Ishikawa (cell line): ENCODE results near the gene WWOX.

ENCODE experiments used
- CEBPB ChIP-seq: IDR thresholded peaks from 2 replicates; pipeline ENCODE4 v1.6.1; 2012
- EGR1 ChIP-seq: IDR thresholded peaks from 2 replicates; pipeline ENCODE4 v1.6.1; 2012
- EP300 ChIP-seq: IDR thresholded peaks from 2 replicates; pipeline ENCODE4 v1.6.1; 2012; ENCODE audit warnings: borderline replicate concordance
- NFIC ChIP-seq: IDR thresholded peaks from 2 replicates; pipeline ENCODE4 v1.6.1; 2012
- YY1 ChIP-seq: IDR thresholded peaks from 2 replicates; pipeline ENCODE4 v1.6.1; 2012; ENCODE audit warnings: low read depth
- ZBTB7A ChIP-seq: IDR thresholded peaks from 2 replicates; pipeline ENCODE4 v1.6.1; 2012; ENCODE audit warnings: low read depth
- TF ChIP-seq, protein P1 (sequence below): IDR thresholded peaks from 2 replicates; pipeline ENCODE4 v1.6.1; 2012

DNA sequence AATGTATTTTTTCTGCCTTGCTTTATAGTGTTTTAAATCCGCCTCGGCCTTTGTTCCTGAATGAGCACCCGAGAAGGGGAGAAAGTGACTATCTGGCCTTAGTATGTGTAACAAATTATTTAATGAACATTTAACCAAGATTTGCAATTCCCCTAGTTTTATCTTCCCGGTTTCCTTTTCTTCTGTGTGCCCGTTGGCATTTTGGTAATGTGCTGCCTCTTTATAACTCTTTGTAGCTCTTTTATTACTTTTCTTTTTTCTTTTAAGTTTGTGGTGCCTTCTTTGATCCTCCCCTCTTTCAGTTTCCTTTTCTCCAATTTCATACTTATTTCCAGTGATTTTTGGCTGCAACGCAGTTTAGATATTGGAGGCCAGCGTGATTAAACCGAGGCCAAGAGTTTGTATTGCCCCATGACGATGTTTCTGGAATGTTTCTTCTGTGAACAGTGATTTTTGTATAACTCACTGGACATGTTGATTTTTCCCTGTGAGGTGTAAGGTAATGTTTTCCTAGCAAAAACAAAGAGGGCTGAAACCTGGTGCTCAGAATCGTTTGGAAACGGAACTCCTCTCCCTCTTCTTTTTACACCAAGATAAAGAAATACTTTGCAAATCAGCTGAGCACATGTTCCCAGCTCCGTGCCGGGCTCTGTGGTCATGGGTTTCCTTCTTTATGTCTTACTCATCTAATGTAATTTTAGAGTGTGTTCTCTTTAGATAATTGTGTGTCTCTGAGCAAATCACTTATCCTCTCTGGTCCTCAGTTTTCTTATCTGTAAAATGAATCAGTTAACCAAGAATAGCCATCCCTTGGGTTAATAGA lies 344.3 kb downstream of the WWOX start:
- TF ChIP-seq CEBPB (no peak), EP300 (no peak), EGR1 (no peak), ZBTB7A (no peak), NFIC (no peak), YY1 (no peak)
- TF ChIP-seq, protein P1, sequence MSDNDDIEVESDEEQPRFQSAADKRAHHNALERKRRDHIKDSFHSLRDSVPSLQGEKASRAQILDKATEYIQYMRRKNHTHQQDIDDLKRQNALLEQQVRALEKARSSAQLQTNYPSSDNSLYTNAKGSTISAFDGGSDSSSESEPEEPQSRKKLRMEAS: no peak
